ENCODE data around the gene SLC9B1.

Gene SLC9B1

GRCh38 chr4:102858828-102859464 is 160.6 kb downstream of the SLC9B1 start:
- POLR2A ChIA-PET, result no interaction called here
- CTCF ChIA-PET, result no interaction called here
- TF ChIP-seq SETDB1 (IDR thresholded peaks at IDR 0.05; ENCODE audit: insufficient read length, low read length), result peak; percentile 96
- no peak for TF ChIP-seq SP3 (tag by site-specific recombination; IDR thresholded peaks at IDR 0.05)
- no peak for TF ChIP-seq ZNF223 (tag by site-specific recombination; IDR thresholded peaks at IDR 0.05)
- TF ChIP-seq ZNF221 (tag by site-specific recombination; IDR thresholded peaks at IDR 0.05; ENCODE audit: borderline replicate concordance), result no peak
- TF ChIP-seq ZNF791 (tag by site-specific recombination; IDR thresholded peaks at IDR 0.05), result peak; percentile 98
- TF ChIP-seq TRIM28 (IDR thresholded peaks at IDR 0.05; ENCODE audit: borderline replicate concordance, low read length), result peak; percentile 38; the same call in 1 of the 2 replicates

More at GRCh38 chr4:102858828-102859464, 160.6 kb downstream of the SLC9B1 start:
- Histone ChIP-seq H3K4me1 (ENCODE audit: control insufficient read depth, insufficient read depth, low read length) (no peaks in the 10 kb centered on the region), H3K4me3 (ENCODE audit: low read depth, low read length) (no peak overlapping the region), H3K27ac (ENCODE audit: extremely low read depth, low read depth, low read length) (no peak overlapping the region), H3K9me3 (ENCODE audit: control insufficient read depth, insufficient read depth, low read depth, low read length) (no peaks in the 10 kb centered on the region), H3K36me3 (ENCODE audit: control insufficient read depth in 2 of 2, insufficient read depth in 1 of 2, low read length in 2 of 2) (peaks cover 0 to 3% of the 10 kb centered on the region in 2 experiments; a peak in 1 of 3 replicates)

Data from HEK293 (cell line).